Pancreas (tissue), 10 donors: ENCODE data around the gene GSTCD. TPM values are rescaled to one million over a fixed set of nuclear protein-coding genes. Genes with fewer than 3 reads are reported as not detected.

Experiments used
- ATAC-seq, 4 donors: fragments of 200-7000 bp; cut with Tn5 transposase; one replicate each; pipeline versions ENCODE4 v1.8.0 to v1.9.1; 2020; ENCODE audit warnings: mild to moderate bottlenecking in 4 of 4, moderate library complexity in 4 of 4
- DNase-seq, 6 donors: peaks; one replicate each; pipeline ENCODE4 v3.0.0-alpha.2; 2020
- FAIRE-seq: peaks from 2 replicates; lab custom pipeline; 2012; peaks lifted over from hg19 to GRCh38; lab: Jason Lieb, UNC
- H3K27ac ChIP-seq, 4 donors: fragments of 200-600 bp; sonication (generic); 1 replicate in 3 of 4; 2 replicates in 1 of 4; pipeline versions ENCODE4 v1.5.0 to v1.8.0; 2020
- H3K27me3 ChIP-seq, 4 donors: fragments of 200-600 bp; one replicate each; pipeline ENCODE4 v1.8.0; 2021
- H3K36me3 ChIP-seq, 3 donors: fragments of 200-600 bp; sonication (generic) in 1 of 3; one replicate each; pipeline versions ENCODE4 v1.5.0 to v1.8.0; 2020 to 2021
- H3K4me1 ChIP-seq, 3 donors: fragments of 200-600 bp; one replicate each; pipeline ENCODE4 v1.8.0; 2021
- H3K4me3 ChIP-seq, 4 donors: fragments of 200-600 bp; sonication (generic) in 2 of 4; one replicate each; pipeline versions ENCODE4 v1.5.0 to v1.8.0; 2020 to 2021
- H3K9me3 ChIP-seq, 4 donors: fragments of 200-600 bp; one replicate each; pipeline ENCODE4 v1.8.0; 2021
- whole genome bisulfite sequencing, 2 donors: extraction: QIAGEN DNeasy Blood & Tissue Kit; methylation state at CpG; one replicate each; pipeline ENCODE4 v1.1.7; 2013; 5-methylcytosine and 5-hydroxymethylcytosine counted together
- intact Hi-C, 3 donors: fragments of 100-400 bp; cut with DNase I; formaldehyde crosslinking; loops; one replicate each; pipeline versions ENCODE4 v1.11.1 to v1.14.2; 2022
- polyA plus RNA-seq, 2 donors: library from polyadenylated mRNA; stranded (reverse); fragments of 200-250 nt; gene quantifications; one replicate each; pipeline ENCODE4 v1.2.3, GENCODE V29; 2013
- total RNA-seq, 6 donors: library from RNA; stranded (reverse); fragmentation: NEBNext Ultra II Directional in 4 of 6; extraction: Animal tissue kit (Norgen Biotek cat#: 25700) in 4 of 6; gene quantifications; one replicate each; pipeline versions ENCODE4 v1.2.1 to v1.2.4, GENCODE V29; 2021 to 2023
- TF ChIP-seq, protein P1 (sequence below), 4 donors: fragments of 200-600 bp; sonication (generic) in 3 of 4; IDR thresholded peaks; one replicate each; pipeline versions ENCODE4 v1.5.0 to v1.8.0; 2021; ENCODE audit warnings: antibody characterized with exemption in 4 of 4
- donor health status: healthy with polysubstance abuse.
- donor health status: DM: no; HTN: no; CAD: no; lungs with moderate emphysema.
- donor health status: DM: no; HTN: no; CAD: no.
- donor health status: control.
- donor health status: control.
- donor health status: Bipolar disorder and iron deficiency.
- donor health status: DM: yes; HTN: yes; CAD: no.
- donor health status: DM: no; HTN: no; CAD: no.
- donor health status: DM: no; HTN: no; CAD: no.
- donor health status: DM: yes; HTN: yes; CAD: no.

The GSTCD gene
- total and polyA plus RNA-seq, 8 donors, result 1.3 to 5.7 (median 2.8) TPM

GRCh38 chr4:105822061-105822460 is 113.5 kb downstream of the GSTCD start:
- intact Hi-C loops, result no loop called here
- DNase-seq (no peak), ATAC-seq (no peak), FAIRE-seq (no peak)
- Histone ChIP-seq H3K4me1 (no peaks in the 10 kb centered on the region), H3K9me3 (no peaks in the 10 kb centered on the region), H3K27me3 (no peaks in the 10 kb centered on the region), H3K4me3 (no peak overlapping the region), H3K27ac (no peak overlapping the region), H3K36me3 (no peaks in the 10 kb centered on the region)
- TF ChIP-seq, protein P1, sequence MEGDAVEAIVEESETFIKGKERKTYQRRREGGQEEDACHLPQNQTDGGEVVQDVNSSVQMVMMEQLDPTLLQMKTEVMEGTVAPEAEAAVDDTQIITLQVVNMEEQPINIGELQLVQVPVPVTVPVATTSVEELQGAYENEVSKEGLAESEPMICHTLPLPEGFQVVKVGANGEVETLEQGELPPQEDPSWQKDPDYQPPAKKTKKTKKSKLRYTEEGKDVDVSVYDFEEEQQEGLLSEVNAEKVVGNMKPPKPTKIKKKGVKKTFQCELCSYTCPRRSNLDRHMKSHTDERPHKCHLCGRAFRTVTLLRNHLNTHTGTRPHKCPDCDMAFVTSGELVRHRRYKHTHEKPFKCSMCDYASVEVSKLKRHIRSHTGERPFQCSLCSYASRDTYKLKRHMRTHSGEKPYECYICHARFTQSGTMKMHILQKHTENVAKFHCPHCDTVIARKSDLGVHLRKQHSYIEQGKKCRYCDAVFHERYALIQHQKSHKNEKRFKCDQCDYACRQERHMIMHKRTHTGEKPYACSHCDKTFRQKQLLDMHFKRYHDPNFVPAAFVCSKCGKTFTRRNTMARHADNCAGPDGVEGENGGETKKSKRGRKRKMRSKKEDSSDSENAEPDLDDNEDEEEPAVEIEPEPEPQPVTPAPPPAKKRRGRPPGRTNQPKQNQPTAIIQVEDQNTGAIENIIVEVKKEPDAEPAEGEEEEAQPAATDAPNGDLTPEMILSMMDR (IDR thresholded peaks at IDR 0.05), result no peak

GRCh38 chr4:105828074-105828473 is 119.5 kb downstream of the GSTCD start:
- Histone ChIP-seq H3K9me3 (no peaks in the 10 kb centered on the region), H3K27ac (no peak overlapping the region), H3K4me3 (no peak overlapping the region), H3K27me3 (no peaks in the 10 kb centered on the region), H3K36me3 (no peaks in the 10 kb centered on the region), H3K4me1 (peaks cover 0 to 6% (median 0%) of the 10 kb centered on the region in 3 donors)
- ATAC-seq, result no peak
- WGBS, 2 donors, result 90 to 96% methylated on average over 2 of the region's 2 CpGs
- DNase-seq, result no peak
- FAIRE-seq, result no peak
- TF ChIP-seq, protein P1 (IDR thresholded peaks at IDR 0.05), result no peak
- intact Hi-C loops, result no loop called here

GRCh38 chr4:105831189-105831588 is 122.6 kb downstream of the GSTCD start:
- Histone ChIP-seq H3K27ac (peak overlapping the region in 1 of 4 donors; percentile 29), H3K4me3 (no peak overlapping the region), H3K4me1 (peaks cover 0 to 6% (median 0%) of the 10 kb centered on the region in 3 donors), H3K9me3 (no peaks in the 10 kb centered on the region), H3K27me3 (no peaks in the 10 kb centered on the region), H3K36me3 (no peaks in the 10 kb centered on the region)
- WGBS, 2 donors, result 36 to 44% methylated on average over 2 of the region's 2 CpGs
- intact Hi-C loops, result no loop called here
- FAIRE-seq, result no peak
- peak in 2 of 6 donors; percentile 21 to 40 for DNase-seq
- TF ChIP-seq, protein P1 (IDR thresholded peaks at IDR 0.05), result no peak
- ATAC-seq, result peak; percentile 86 to 99 (median 87)

GRCh38 chr4:105835177-105835576 is 126.6 kb downstream of the GSTCD start:
- H3K27me3 ChIP-seq, result no peaks in the 10 kb centered on the region
- FAIRE-seq, result no peak
- H3K9me3 ChIP-seq, result no peaks in the 10 kb centered on the region
- no peak for DNase-seq
- TF ChIP-seq, protein P1 (IDR thresholded peaks at IDR 0.05), result no peak
- 96 to 97% methylated on average over 6 of the region's 6 CpGs for WGBS, 2 donors
- no peak overlapping the region for H3K27ac ChIP-seq
- peaks cover 0 to 6% (median 0%) of the 10 kb centered on the region in 3 donors for H3K4me1 ChIP-seq
- intact Hi-C loops, result no loop called here
- H3K36me3 ChIP-seq, result no peaks in the 10 kb centered on the region
- H3K4me3 ChIP-seq, result no peak overlapping the region
- no peak for ATAC-seq

GRCh38 chr4:105836537-105836936 is 128.0 kb downstream of the GSTCD start:
- WGBS, 2 donors, result 78 to 84% methylated on average over 3 of the region's 3 CpGs
- Histone ChIP-seq H3K27ac (no peak overlapping the region), H3K27me3 (no peaks in the 10 kb centered on the region), H3K4me1 (peaks cover 0 to 2% (median 0%) of the 10 kb centered on the region in 3 donors), H3K36me3 (no peaks in the 10 kb centered on the region), H3K9me3 (no peaks in the 10 kb centered on the region), H3K4me3 (no peak overlapping the region)
- no peak for FAIRE-seq
- TF ChIP-seq, protein P1 (IDR thresholded peaks at IDR 0.05), result no peak
- intact Hi-C loops, result no loop called here
- ATAC-seq, result no peak
- DNase-seq, result no peak
